GM23338 (cell line): ENCODE data around the gene SIGLEC9. TPM values are rescaled to one million over a fixed set of nuclear protein-coding genes. Genes with fewer than 3 reads are reported as not detected.

ENCODE experiments used
- ATAC-seq: fragments of 200-7000 bp; cut with Tn5 transposase; 3 replicates; pipeline ENCODE4 v1.9.1; 2020
- DNase-seq: peaks from one replicate; pipeline ENCODE4 v3.0.0-alpha.2; 2015; ENCODE audit warnings: low spot score
- H2AFZ ChIP-seq: fragments of 200-600 bp; sonication (generic); 2 replicates; pipeline ENCODE4 v1.8.0; 2016; ENCODE audit warnings: antibody characterized with exemption, mild to moderate bottlenecking, moderate library complexity
- H3F3A ChIP-seq: fragments of 200-600 bp; sonication (generic); replicated peaks from 2 replicates; pipeline ENCODE4 v1.8.0; 2017; ENCODE audit warnings: antibody characterized with exemption, mixed run types, low read depth
- H3K27ac ChIP-seq: fragments of 200-600 bp; sonication (generic); 2 replicates; pipeline ENCODE4 v1.6.1; 2016; ENCODE audit warnings: low read depth
- H3K27me3 ChIP-seq: fragments of 200-600 bp; sonication (generic); 2 replicates; pipeline ENCODE4 v1.8.0; 2016; ENCODE audit warnings: mild to moderate bottlenecking, mixed run types, moderate library complexity; ENCODE audit not compliant: insufficient read depth
- H3K36me3 ChIP-seq: fragments of 200-600 bp; sonication (generic); 2 replicates; pipeline ENCODE4 v1.8.0; 2016; ENCODE audit warnings: mild to moderate bottlenecking; ENCODE audit not compliant: insufficient read depth
- H3K4me1 ChIP-seq: fragments of 200-600 bp; sonication (generic); 2 replicates; pipeline ENCODE4 v1.8.0; 2016; ENCODE audit warnings: mild to moderate bottlenecking, moderate library complexity; ENCODE audit not compliant: insufficient read depth
- H3K4me2 ChIP-seq: fragments of 200-600 bp; sonication (generic); 2 replicates; pipeline ENCODE4 v1.7.1; 2017; ENCODE audit warnings: mixed run types
- H3K4me3 ChIP-seq: fragments of 200-600 bp; sonication (generic); 2 replicates; pipeline ENCODE4 v1.6.1; 2016; ENCODE audit warnings: mixed run types
- H3K79me2 ChIP-seq: fragments of 200-600 bp; sonication (generic); replicated peaks from 2 replicates; pipeline ENCODE4 v1.8.0; 2017; ENCODE audit warnings: mild to moderate bottlenecking; ENCODE audit not compliant: insufficient read depth
- H3K9me2 ChIP-seq: fragments of 200-600 bp; sonication (generic); 2 replicates; pipeline ENCODE4 v1.8.0; 2017; ENCODE audit not compliant: insufficient read depth
- H4K20me1 ChIP-seq: fragments of 200-600 bp; sonication (generic); replicated peaks from 2 replicates; pipeline ENCODE4 v1.8.0; 2017; ENCODE audit warnings: mild to moderate bottlenecking; ENCODE audit not compliant: insufficient read depth
- H3K27ac Mint-ChIP-seq: 2 replicates; pipeline ENCODE4 v1.8.0; 2020; ENCODE audit warnings: inconsistent platforms, mild to moderate bottlenecking, moderate library complexity, mixed read lengths
- H3K27me3 Mint-ChIP-seq: 3 replicates; pipeline ENCODE4 v1.8.0; 2022; ENCODE audit warnings: low read depth, mild to moderate bottlenecking, moderate library complexity, mixed read lengths, inconsistent platforms; ENCODE audit not compliant: insufficient read depth, poor library complexity
- H3K36me3 Mint-ChIP-seq: 3 replicates; pipeline ENCODE4 v1.8.0; 2021; ENCODE audit warnings: low read depth, mild to moderate bottlenecking, inconsistent platforms, moderate library complexity, mixed read lengths
- H3K4me1 Mint-ChIP-seq: 3 replicates; pipeline ENCODE4 v1.8.0; 2020; ENCODE audit warnings: mild to moderate bottlenecking, inconsistent platforms, mixed read lengths
- H3K4me3 Mint-ChIP-seq: 3 replicates; pipeline ENCODE4 v1.8.0; 2021; ENCODE audit warnings: moderate library complexity, mild to moderate bottlenecking, inconsistent platforms, mixed read lengths
- H3K9me3 Mint-ChIP-seq: 3 replicates; pipeline ENCODE4 v1.8.0; 2020; ENCODE audit warnings: moderate library complexity, mild to moderate bottlenecking, inconsistent platforms, mixed read lengths
- CREB1 ChIP-seq: fragments of 250-450 bp; sonication (Bioruptor Pico); IDR thresholded peaks from 2 replicates; pipeline ENCODE4 v1.5.0; 2020; ENCODE audit warnings: low read depth, mild to moderate bottlenecking, moderate library complexity
- EZH2 ChIP-seq: fragments of 200-600 bp; sonication (generic); IDR thresholded peaks from one replicate; pipeline ENCODE4 v1.8.0; 2017; ENCODE audit warnings: antibody characterized with exemption, mild to moderate bottlenecking, low read depth; ENCODE audit not compliant: unreplicated experiment
- EZH2phosphoT487 ChIP-seq: fragments of 200-600 bp; sonication (generic); IDR thresholded peaks from one replicate; pipeline ENCODE4 v1.8.1; 2018; ENCODE audit warnings: antibody characterized with exemption; ENCODE audit not compliant: unreplicated experiment
- JUNB ChIP-seq: IDR thresholded peaks from one replicate; pipeline ENCODE4 v1.6.1; 2016; ENCODE audit warnings: antibody characterized with exemption; ENCODE audit not compliant: unreplicated experiment
- NANOG ChIP-seq: IDR thresholded peaks from 2 replicates; pipeline ENCODE4 v1.6.1; 2016; ENCODE audit warnings: antibody characterized with exemption, borderline replicate concordance
- POLR2AphosphoS5 ChIP-seq: IDR thresholded peaks from 2 replicates; pipeline ENCODE4 v1.6.1; 2016; ENCODE audit warnings: antibody characterized with exemption, low read depth
- STAT1 ChIP-seq: IDR thresholded peaks from one replicate; pipeline ENCODE4 v1.6.1; 2016; ENCODE audit warnings: antibody characterized with exemption; ENCODE audit not compliant: unreplicated experiment
- ZNF114 ChIP-seq: fragments of 250-450 bp; sonication (Bioruptor Pico); IDR thresholded peaks from 2 replicates; pipeline ENCODE4 v1.5.0; 2020; ENCODE audit warnings: mild to moderate bottlenecking, moderate library complexity
- ZNF331 ChIP-seq: fragments of 250-450 bp; sonication (Bioruptor Pico); IDR thresholded peaks from 2 replicates; pipeline ENCODE4 v1.5.0; 2020; ENCODE audit warnings: low read depth, mild to moderate bottlenecking, moderate library complexity
- polyA plus RNA-seq: library from polyadenylated mRNA; unstranded; fragments of >200 nt; fragmentation: Nextera tagmentation; extraction: Ambion mirVana; gene quantifications from 2 replicates; pipeline ENCODE4 v1.2.1, GENCODE V29; 2016
- total RNA-seq: library from RNA; depleted of rRNA; stranded (reverse); fragments of >200 nt; shearing (Covaris generic); gene quantifications from 2 replicates; pipeline ENCODE4 v1.2.3, GENCODE V29; 2014
- TF ChIP-seq, protein P1 (sequence below): IDR thresholded peaks from 2 replicates; pipeline ENCODE4 v1.6.1; 2016; ENCODE audit warnings: antibody characterized with exemption
- TF ChIP-seq, protein P2 (sequence below), 2 experiments: fragments of 200-600 bp in 1 of 2; sonication (generic) in 1 of 2; conservative IDR thresholded peaks; 2 replicates each; pipeline versions ENCODE4 v1.5.1 to v1.6.1; 2016 to 2017; ENCODE audit warnings: antibody characterized with exemption in 2 of 2, low read depth in 2 of 2, mild to moderate bottlenecking in 2 of 2, moderate library complexity in 1 of 2
- TF ChIP-seq, protein P3 (sequence below): fragments of 250-450 bp; sonication (Bioruptor Pico); IDR thresholded peaks from 2 replicates; pipeline ENCODE4 v1.5.0; 2020; ENCODE audit warnings: mild to moderate bottlenecking, moderate library complexity

The SIGLEC9 gene
- total and polyA plus RNA-seq, 2 experiments from 2014 or later, result not detected

DNA sequence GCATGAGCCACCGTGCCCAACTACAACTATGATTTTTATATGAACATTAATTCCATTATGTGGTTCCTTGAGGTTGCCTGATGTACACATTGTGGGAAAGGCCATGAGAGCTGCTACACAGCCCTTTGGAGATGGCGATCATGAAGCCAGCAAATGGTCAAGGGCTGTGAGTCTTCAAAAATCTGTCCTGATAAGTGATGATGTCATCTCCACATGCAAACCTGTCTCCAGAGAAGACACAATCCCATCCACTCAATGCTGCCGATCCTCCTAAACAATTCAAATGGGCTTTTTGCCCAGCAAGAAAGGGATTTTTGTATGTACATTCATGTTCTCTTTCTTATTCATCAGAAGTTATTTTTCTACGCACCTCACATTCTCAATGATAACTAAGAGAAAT is 35.0 kb downstream of the SIGLEC9 start:
- DNase-seq, result no peak
- ATAC-seq, result no peak
- Histone ChIP-seq H2AFZ (no peak overlapping the region), H3K4me1 (no peaks in the 10 kb centered on the region), H3K79me2 (no peaks in the 10 kb centered on the region), H4K20me1 (no peaks in the 10 kb centered on the region), H3K27ac (no peak overlapping the region), H3K27me3 (no peaks in the 10 kb centered on the region), H3F3A (no peaks in the 10 kb centered on the region), H3K36me3 (no peaks in the 10 kb centered on the region), H3K9me2 (no peaks in the 10 kb centered on the region), H3K4me2 (no peak overlapping the region), H3K4me3 (no peak overlapping the region)
- H3K27me3 Mint-ChIP-seq, result peaks cover 7% of the 10 kb centered on the region
- no peak overlapping the region for H3K4me3 Mint-ChIP-seq
- H3K4me1 Mint-ChIP-seq, result peaks cover 4% of the 10 kb centered on the region; the same call in 1 of the 3 replicates
- no peaks in the 10 kb centered on the region; the same call in 2 of the 3 replicates for H3K9me3 Mint-ChIP-seq
- TF ChIP-seq EZH2, result no peak
- TF ChIP-seq STAT1, result no peak
- TF ChIP-seq, protein P1, sequence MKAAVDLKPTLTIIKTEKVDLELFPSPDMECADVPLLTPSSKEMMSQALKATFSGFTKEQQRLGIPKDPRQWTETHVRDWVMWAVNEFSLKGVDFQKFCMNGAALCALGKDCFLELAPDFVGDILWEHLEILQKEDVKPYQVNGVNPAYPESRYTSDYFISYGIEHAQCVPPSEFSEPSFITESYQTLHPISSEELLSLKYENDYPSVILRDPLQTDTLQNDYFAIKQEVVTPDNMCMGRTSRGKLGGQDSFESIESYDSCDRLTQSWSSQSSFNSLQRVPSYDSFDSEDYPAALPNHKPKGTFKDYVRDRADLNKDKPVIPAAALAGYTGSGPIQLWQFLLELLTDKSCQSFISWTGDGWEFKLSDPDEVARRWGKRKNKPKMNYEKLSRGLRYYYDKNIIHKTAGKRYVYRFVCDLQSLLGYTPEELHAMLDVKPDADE, result no peak
- no peak overlapping the region for H3K27ac Mint-ChIP-seq
- no peaks in the 10 kb centered on the region for H3K36me3 Mint-ChIP-seq

DNA sequence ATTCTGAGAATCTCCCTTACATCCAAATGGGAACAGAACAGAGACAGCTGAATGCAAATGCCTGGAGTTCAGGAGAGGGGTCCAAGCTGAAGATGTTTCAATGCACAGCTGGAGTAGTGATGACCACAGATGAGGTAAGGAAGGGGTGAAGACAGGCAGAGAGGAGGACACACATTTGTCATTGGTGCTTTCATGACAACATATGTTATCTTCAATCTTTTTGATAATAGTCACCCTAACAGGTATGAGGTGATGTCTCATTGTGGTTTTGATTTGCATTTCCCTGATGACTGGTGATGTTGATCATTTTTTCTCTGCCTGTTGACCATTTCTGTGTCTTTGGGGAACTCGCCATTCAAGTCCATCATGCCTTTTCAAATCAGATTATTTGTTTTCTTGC is 36.6 kb downstream of the SIGLEC9 start:
- H3K36me3 ChIP-seq, result no peaks in the 10 kb centered on the region
- H3K4me3 Mint-ChIP-seq, result no peak overlapping the region
- no peaks in the 10 kb centered on the region; the same call in 2 of the 3 replicates for H3K9me3 Mint-ChIP-seq
- no peaks in the 10 kb centered on the region for H3F3A ChIP-seq
- H3K4me1 Mint-ChIP-seq, result peaks cover 3% of the 10 kb centered on the region; the same call in 1 of the 3 replicates
- H3K27me3 ChIP-seq, result no peaks in the 10 kb centered on the region
- peaks cover 7% of the 10 kb centered on the region for H3K27me3 Mint-ChIP-seq
- H3K79me2 ChIP-seq, result no peaks in the 10 kb centered on the region
- no peak overlapping the region for H2AFZ ChIP-seq
- no peaks in the 10 kb centered on the region for H3K36me3 Mint-ChIP-seq
- no peak overlapping the region for H3K4me3 ChIP-seq
- H3K4me1 ChIP-seq, result no peaks in the 10 kb centered on the region
- no peaks in the 10 kb centered on the region for H3K9me2 ChIP-seq
- H3K27ac ChIP-seq, result no peak overlapping the region
- DNase-seq, result no peak
- no peak overlapping the region for H3K27ac Mint-ChIP-seq
- no peak overlapping the region for H3K4me2 ChIP-seq
- ATAC-seq, result no peak
- no peaks in the 10 kb centered on the region for H4K20me1 ChIP-seq
- TF ChIP-seq NANOG (no peak), EZH2 (no peak), CREB1 (CRISPR knock-in tag) (no peak), ZNF114 (CRISPR knock-in tag) (no peak), JUNB (no peak), STAT1 (no peak), POLR2AphosphoS5 (no peak), EZH2phosphoT487 (no peak), ZNF331 (no peak)
- TF ChIP-seq, protein P2, sequence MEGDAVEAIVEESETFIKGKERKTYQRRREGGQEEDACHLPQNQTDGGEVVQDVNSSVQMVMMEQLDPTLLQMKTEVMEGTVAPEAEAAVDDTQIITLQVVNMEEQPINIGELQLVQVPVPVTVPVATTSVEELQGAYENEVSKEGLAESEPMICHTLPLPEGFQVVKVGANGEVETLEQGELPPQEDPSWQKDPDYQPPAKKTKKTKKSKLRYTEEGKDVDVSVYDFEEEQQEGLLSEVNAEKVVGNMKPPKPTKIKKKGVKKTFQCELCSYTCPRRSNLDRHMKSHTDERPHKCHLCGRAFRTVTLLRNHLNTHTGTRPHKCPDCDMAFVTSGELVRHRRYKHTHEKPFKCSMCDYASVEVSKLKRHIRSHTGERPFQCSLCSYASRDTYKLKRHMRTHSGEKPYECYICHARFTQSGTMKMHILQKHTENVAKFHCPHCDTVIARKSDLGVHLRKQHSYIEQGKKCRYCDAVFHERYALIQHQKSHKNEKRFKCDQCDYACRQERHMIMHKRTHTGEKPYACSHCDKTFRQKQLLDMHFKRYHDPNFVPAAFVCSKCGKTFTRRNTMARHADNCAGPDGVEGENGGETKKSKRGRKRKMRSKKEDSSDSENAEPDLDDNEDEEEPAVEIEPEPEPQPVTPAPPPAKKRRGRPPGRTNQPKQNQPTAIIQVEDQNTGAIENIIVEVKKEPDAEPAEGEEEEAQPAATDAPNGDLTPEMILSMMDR (conservative IDR thresholded peaks at IDR 0.05; ENCODE audit: low read depth in 2 of 2), result no peak
- TF ChIP-seq, protein P3, sequence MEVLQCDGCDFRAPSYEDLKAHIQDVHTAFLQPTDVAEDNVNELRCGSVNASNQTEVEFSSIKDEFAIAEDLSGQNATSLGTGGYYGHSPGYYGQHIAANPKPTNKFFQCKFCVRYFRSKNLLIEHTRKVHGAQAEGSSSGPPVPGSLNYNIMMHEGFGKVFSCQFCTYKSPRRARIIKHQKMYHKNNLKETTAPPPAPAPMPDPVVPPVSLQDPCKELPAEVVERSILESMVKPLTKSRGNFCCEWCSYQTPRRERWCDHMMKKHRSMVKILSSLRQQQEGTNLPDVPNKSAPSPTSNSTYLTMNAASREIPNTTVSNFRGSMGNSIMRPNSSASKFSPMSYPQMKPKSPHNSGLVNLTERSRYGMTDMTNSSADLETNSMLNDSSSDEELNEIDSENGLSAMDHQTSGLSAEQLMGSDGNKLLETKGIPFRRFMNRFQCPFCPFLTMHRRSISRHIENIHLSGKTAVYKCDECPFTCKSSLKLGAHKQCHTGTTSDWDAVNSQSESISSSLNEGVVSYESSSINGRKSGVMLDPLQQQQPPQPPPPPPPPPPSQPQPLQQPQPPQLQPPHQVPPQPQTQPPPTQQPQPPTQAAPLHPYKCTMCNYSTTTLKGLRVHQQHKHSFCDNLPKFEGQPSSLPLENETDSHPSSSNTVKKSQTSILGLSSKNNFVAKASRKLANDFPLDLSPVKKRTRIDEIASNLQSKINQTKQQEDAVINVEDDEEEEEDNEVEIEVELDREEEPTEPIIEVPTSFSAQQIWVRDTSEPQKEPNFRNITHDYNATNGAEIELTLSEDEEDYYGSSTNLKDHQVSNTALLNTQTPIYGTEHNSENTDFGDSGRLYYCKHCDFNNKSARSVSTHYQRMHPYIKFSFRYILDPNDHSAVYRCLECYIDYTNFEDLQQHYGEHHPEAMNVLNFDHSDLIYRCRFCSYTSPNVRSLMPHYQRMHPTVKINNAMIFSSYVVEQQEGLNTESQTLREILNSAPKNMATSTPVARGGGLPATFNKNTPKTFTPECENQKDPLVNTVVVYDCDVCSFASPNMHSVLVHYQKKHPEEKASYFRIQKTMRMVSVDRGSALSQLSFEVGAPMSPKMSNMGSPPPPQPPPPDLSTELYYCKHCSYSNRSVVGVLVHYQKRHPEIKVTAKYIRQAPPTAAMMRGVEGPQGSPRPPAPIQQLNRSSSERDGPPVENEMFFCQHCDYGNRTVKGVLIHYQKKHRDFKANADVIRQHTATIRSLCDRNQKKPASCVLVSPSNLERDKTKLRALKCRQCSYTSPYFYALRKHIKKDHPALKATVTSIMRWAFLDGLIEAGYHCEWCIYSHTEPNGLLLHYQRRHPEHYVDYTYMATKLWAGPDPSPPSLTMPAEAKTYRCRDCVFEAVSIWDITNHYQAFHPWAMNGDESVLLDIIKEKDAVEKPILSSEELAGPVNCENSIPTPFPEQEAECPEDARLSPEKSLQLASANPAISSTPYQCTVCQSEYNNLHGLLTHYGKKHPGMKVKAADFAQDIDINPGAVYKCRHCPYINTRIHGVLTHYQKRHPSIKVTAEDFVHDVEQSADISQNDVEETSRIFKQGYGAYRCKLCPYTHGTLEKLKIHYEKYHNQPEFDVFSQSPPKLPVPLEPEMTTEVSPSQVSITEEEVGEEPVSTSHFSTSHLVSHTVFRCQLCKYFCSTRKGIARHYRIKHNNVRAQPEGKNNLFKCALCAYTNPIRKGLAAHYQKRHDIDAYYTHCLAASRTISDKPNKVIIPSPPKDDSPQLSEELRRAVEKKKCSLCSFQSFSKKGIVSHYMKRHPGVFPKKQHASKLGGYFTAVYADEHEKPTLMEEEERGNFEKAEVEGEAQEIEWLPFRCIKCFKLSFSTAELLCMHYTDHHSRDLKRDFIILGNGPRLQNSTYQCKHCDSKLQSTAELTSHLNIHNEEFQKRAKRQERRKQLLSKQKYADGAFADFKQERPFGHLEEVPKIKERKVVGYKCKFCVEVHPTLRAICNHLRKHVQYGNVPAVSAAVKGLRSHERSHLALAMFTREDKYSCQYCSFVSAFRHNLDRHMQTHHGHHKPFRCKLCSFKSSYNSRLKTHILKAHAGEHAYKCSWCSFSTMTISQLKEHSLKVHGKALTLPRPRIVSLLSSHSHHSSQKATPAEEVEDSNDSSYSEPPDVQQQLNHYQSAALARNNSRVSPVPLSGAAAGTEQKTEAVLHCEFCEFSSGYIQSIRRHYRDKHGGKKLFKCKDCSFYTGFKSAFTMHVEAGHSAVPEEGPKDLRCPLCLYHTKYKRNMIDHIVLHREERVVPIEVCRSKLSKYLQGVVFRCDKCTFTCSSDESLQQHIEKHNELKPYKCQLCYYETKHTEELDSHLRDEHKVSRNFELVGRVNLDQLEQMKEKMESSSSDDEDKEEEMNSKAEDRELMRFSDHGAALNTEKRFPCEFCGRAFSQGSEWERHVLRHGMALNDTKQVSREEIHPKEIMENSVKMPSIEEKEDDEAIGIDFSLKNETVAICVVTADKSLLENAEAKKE (CRISPR knock-in tag), result no peak
- TF ChIP-seq, protein P1, result no peak
